ENCODE data around the gene MAP3K20.

Gene MAP3K20

GRCh38 chr2:173099271-173099670 is 23.6 kb downstream of the MAP3K20 start:
- Histone ChIP-seq H3K4me1 (ENCODE audit: low read length) (peaks cover 16% of the 10 kb centered on the region), H4K20me1 (ENCODE audit: insufficient read depth, low read length) (no peaks in the 10 kb centered on the region; the same call in 1 of the 2 replicates), H3K27me3 (ENCODE audit: low read depth, low read length) (no peaks in the 10 kb centered on the region), H3K9ac (ENCODE audit: low read length) (no peak overlapping the region), H3K4me2 (ENCODE audit: low read length) (no peak overlapping the region), H3K9me3 (ENCODE audit: insufficient read depth, low read length) (no peaks in the 10 kb centered on the region), H3K4me3 (ENCODE audit: low read length) (no peak overlapping the region), H2AFZ (ENCODE audit: low read depth, low read length) (no peak overlapping the region), H3K27ac (ENCODE audit: low read length) (no peak overlapping the region), H3K36me3 (replicated peaks; ENCODE audit: low read depth, low read length) (peaks cover 22% of the 10 kb centered on the region), H3K79me2 (ENCODE audit: low read length) (peaks cover 3% of the 10 kb centered on the region; the same call in 1 of the 2 replicates)
- no peak for TF ChIP-seq EZH2phosphoT487 (IDR thresholded peaks at IDR 0.05; ENCODE audit: low read depth)
- TF ChIP-seq, protein P1, sequence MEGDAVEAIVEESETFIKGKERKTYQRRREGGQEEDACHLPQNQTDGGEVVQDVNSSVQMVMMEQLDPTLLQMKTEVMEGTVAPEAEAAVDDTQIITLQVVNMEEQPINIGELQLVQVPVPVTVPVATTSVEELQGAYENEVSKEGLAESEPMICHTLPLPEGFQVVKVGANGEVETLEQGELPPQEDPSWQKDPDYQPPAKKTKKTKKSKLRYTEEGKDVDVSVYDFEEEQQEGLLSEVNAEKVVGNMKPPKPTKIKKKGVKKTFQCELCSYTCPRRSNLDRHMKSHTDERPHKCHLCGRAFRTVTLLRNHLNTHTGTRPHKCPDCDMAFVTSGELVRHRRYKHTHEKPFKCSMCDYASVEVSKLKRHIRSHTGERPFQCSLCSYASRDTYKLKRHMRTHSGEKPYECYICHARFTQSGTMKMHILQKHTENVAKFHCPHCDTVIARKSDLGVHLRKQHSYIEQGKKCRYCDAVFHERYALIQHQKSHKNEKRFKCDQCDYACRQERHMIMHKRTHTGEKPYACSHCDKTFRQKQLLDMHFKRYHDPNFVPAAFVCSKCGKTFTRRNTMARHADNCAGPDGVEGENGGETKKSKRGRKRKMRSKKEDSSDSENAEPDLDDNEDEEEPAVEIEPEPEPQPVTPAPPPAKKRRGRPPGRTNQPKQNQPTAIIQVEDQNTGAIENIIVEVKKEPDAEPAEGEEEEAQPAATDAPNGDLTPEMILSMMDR (IDR thresholded peaks at IDR 0.05; ENCODE audit: low read depth, low read length): no peak

GRCh38 chr2:173099804-173100203 is 24.2 kb downstream of the MAP3K20 start:
- peaks cover 16% of the 10 kb centered on the region for H3K4me1 ChIP-seq (ENCODE audit: low read length)
- H3K9me3 ChIP-seq (ENCODE audit: insufficient read depth, low read length): no peaks in the 10 kb centered on the region
- H3K27me3 ChIP-seq (ENCODE audit: low read depth, low read length): no peaks in the 10 kb centered on the region
- H3K4me2 ChIP-seq (ENCODE audit: low read length): no peak overlapping the region
- no peak overlapping the region for H3K9ac ChIP-seq (ENCODE audit: low read length)
- H3K79me2 ChIP-seq (ENCODE audit: low read length): no peaks in the 10 kb centered on the region; the same call in 1 of the 2 replicates
- TF ChIP-seq, protein P1 (IDR thresholded peaks at IDR 0.05; ENCODE audit: low read depth, low read length): no peak
- no peak for TF ChIP-seq EZH2phosphoT487 (IDR thresholded peaks at IDR 0.05; ENCODE audit: low read depth)
- peaks cover 22% of the 10 kb centered on the region for H3K36me3 ChIP-seq (replicated peaks; ENCODE audit: low read depth, low read length)
- H3K4me3 ChIP-seq (ENCODE audit: low read length): no peak overlapping the region
- H4K20me1 ChIP-seq (ENCODE audit: insufficient read depth, low read length): no peaks in the 10 kb centered on the region; the same call in 1 of the 2 replicates
- H2AFZ ChIP-seq (ENCODE audit: low read depth, low read length): no peak overlapping the region
- H3K27ac ChIP-seq (ENCODE audit: low read length): no peak overlapping the region

- H3K9me3 ChIP-seq (ENCODE audit: insufficient read depth, low read length): no peaks in the 10 kb centered on the region
- H3K9ac ChIP-seq (ENCODE audit: low read length): no peak overlapping the region
- H3K4me2 ChIP-seq (ENCODE audit: low read length): peak overlapping the region; percentile 37
- H3K27me3 ChIP-seq (ENCODE audit: low read depth, low read length): no peaks in the 10 kb centered on the region
- no peak overlapping the region for H2AFZ ChIP-seq (ENCODE audit: low read depth, low read length)
- H3K36me3 ChIP-seq (replicated peaks; ENCODE audit: low read depth, low read length): peaks cover 26% of the 10 kb centered on the region
- no peaks in the 10 kb centered on the region for H3K79me2 ChIP-seq (ENCODE audit: low read length)
- H3K4me3 ChIP-seq (ENCODE audit: low read length): no peak overlapping the region
- H3K27ac ChIP-seq (ENCODE audit: low read length): no peak overlapping the region
- no peaks in the 10 kb centered on the region; the same call in 1 of the 2 replicates for H4K20me1 ChIP-seq (ENCODE audit: insufficient read depth, low read length)
- H3K4me1 ChIP-seq (ENCODE audit: low read length): peaks cover 16% of the 10 kb centered on the region
- no peak for TF ChIP-seq EZH2phosphoT487 (IDR thresholded peaks at IDR 0.05; ENCODE audit: low read depth)
- TF ChIP-seq, protein P1 (IDR thresholded peaks at IDR 0.05; ENCODE audit: low read depth, low read length): no peak
Observed at GRCh38 chr2:173101687-173102086, 26.0 kb downstream of the MAP3K20 start.

DNA sequence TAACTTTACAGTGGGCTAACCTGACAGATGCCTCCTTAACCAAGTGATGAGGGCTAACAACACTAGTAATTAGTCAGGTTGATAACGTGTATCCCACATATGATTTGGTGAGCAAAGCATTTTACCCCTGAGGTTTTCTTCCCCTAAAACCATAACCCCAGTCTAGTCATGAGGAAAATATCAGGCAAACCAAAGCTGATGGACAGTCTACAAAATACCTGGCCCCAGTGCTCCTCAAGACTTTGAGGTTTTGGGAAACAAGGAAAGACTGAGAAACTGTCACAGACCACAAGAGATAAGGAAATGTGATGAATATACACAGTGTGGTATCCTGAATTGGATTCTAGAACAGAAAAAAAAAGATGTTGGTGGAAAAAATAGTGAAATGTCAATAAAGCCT is 28.5 kb downstream of the MAP3K20 start:
- H3K9me3 ChIP-seq (ENCODE audit: insufficient read depth, low read length): no peaks in the 10 kb centered on the region
- no peak overlapping the region for H3K4me3 ChIP-seq (ENCODE audit: low read length)
- H3K27me3 ChIP-seq (ENCODE audit: low read depth, low read length): no peaks in the 10 kb centered on the region
- no peak overlapping the region for H2AFZ ChIP-seq (ENCODE audit: low read depth, low read length)
- H3K9ac ChIP-seq (ENCODE audit: low read length): no peak overlapping the region
- H3K36me3 ChIP-seq (replicated peaks; ENCODE audit: low read depth, low read length): peaks cover 27% of the 10 kb centered on the region
- H3K4me1 ChIP-seq (ENCODE audit: low read length): peaks cover 16% of the 10 kb centered on the region
- no peaks in the 10 kb centered on the region; the same call in 1 of the 2 replicates for H4K20me1 ChIP-seq (ENCODE audit: insufficient read depth, low read length)
- no peaks in the 10 kb centered on the region for H3K79me2 ChIP-seq (ENCODE audit: low read length)
- TF ChIP-seq, protein P1 (IDR thresholded peaks at IDR 0.05; ENCODE audit: low read depth, low read length): no peak
- TF ChIP-seq EZH2phosphoT487 (IDR thresholded peaks at IDR 0.05; ENCODE audit: low read depth): no peak
- no peak overlapping the region for H3K4me2 ChIP-seq (ENCODE audit: low read length)
- H3K27ac ChIP-seq (ENCODE audit: low read length): no peak overlapping the region
